A549 (cell line): Measurements from ENCODE around the gene INPP4B.

Experiments
- EP300 ChIP-seq, 2 experiments: fragments of >200 bp; sonication (Bioruptor Twin); formaldehyde crosslinking; IDR thresholded peaks; 2 replicates in 1 of 2; 3 replicates in 1 of 2; pipeline ENCODE4 v1.6.1; 2016 to 2017
- FOSB ChIP-seq: fragments of 250-450 bp; sonication (Bioruptor Pico); IDR thresholded peaks from 2 replicates; pipeline ENCODE4 v1.5.0; 2020; ENCODE audit warnings: mild to moderate bottlenecking, moderate library complexity
- JUN ChIP-seq, 2 experiments: fragments of >200 bp; sonication (Bioruptor Twin); formaldehyde crosslinking; IDR thresholded peaks; 2 replicates in 1 of 2; 3 replicates in 1 of 2; pipeline ENCODE4 v1.6.1; 2016 to 2017
- MAFK ChIP-seq: fragments of 450-650 bp; IDR thresholded peaks from 2 replicates; pipeline ENCODE4 v1.6.1; 2014; ENCODE audit not compliant: partially characterized antibody
- MYC ChIP-seq: IDR thresholded peaks from 2 replicates; pipeline ENCODE4 v1.6.1; 2012; ENCODE audit warnings: mild to moderate bottlenecking, inconsistent platforms, low read length, improper control_type of control experiment, borderline replicate concordance
- POLR2A ChIP-seq: IDR thresholded peaks from 2 replicates; pipeline ENCODE4 v1.6.1; 2012; ENCODE audit warnings: mild to moderate bottlenecking, low read length
- POLR2AphosphoS2 ChIP-seq: conservative IDR thresholded peaks from 2 replicates; pipeline ENCODE4 v1.6.1; 2012; ENCODE audit warnings: low read length, improper control_type of control experiment, inconsistent platforms
- RCOR1 ChIP-seq: fragments of 150-350 bp; IDR thresholded peaks from 2 replicates; pipeline ENCODE4 v1.6.1; 2014; ENCODE audit warnings: antibody characterized with exemption, low read length, low read depth
- RFX5 ChIP-seq: fragments of 450-650 bp; IDR thresholded peaks from 2 replicates; pipeline ENCODE4 v1.7.1; 2014; ENCODE audit warnings: antibody characterized with exemption, mild to moderate bottlenecking, moderate library complexity
- ZC3H11A ChIP-seq: fragments of 450-650 bp; IDR thresholded peaks from 2 replicates; pipeline ENCODE4 v1.6.1; 2014; ENCODE audit warnings: antibody characterized with exemption, mild to moderate bottlenecking
- TF ChIP-seq, protein P1 (sequence below): fragments of 450-650 bp; IDR thresholded peaks from 2 replicates; pipeline ENCODE4 v1.6.1; 2014; ENCODE audit warnings: antibody characterized with exemption
- TF ChIP-seq, protein P2 (sequence below): IDR thresholded peaks from 2 replicates; pipeline ENCODE4 v1.6.1; 2012
- TF ChIP-seq, protein P3 (sequence below): fragments of >200 bp; sonication (Bioruptor Twin); formaldehyde crosslinking; IDR thresholded peaks from 3 replicates; pipeline ENCODE4 v1.5.1; 2016
- TF ChIP-seq, protein P4 (sequence below): IDR thresholded peaks from 2 replicates; pipeline ENCODE4 v1.6.1; 2012

DNA sequence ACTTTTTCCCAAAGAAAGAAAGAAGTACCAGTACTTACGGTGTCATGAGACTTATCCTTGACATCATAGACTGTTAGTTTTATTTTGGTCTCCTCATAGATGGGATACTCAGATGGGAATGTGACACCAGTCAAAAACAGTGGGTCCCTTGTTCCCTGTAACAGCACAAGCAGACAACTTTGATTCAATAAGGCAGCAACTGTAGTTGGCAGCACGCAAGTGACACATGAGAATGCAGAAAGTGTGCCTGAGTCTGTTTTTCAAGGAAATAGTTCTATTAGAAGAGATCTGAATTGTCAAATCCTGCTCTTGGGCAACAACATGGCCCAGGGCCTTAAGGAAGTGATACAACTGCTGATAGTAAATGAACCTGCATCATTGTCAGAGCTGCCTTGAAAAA, 443.2 kb downstream of the INPP4B start:
- TF ChIP-seq MYC (no peak), POLR2A (no peak), RFX5 (no peak), RCOR1 (no peak), EP300 (IDR thresholded peaks at IDR 0.05) (no peak), MAFK (no peak), FOSB (CRISPR knock-in tag) (no peak), ZC3H11A (no peak), POLR2AphosphoS2 (no peak), JUN (IDR thresholded peaks at IDR 0.05) (no peak)
- TF ChIP-seq, protein P1, sequence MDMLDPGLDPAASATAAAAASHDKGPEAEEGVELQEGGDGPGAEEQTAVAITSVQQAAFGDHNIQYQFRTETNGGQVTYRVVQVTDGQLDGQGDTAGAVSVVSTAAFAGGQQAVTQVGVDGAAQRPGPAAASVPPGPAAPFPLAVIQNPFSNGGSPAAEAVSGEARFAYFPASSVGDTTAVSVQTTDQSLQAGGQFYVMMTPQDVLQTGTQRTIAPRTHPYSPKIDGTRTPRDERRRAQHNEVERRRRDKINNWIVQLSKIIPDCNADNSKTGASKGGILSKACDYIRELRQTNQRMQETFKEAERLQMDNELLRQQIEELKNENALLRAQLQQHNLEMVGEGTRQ, result no peak
- TF ChIP-seq, protein P2, sequence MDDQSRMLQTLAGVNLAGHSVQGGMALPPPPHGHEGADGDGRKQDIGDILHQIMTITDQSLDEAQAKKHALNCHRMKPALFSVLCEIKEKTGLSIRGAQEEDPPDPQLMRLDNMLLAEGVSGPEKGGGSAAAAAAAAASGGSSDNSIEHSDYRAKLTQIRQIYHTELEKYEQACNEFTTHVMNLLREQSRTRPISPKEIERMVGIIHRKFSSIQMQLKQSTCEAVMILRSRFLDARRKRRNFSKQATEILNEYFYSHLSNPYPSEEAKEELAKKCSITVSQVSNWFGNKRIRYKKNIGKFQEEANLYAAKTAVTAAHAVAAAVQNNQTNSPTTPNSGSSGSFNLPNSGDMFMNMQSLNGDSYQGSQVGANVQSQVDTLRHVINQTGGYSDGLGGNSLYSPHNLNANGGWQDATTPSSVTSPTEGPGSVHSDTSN, result no peak
- TF ChIP-seq, protein P3, sequence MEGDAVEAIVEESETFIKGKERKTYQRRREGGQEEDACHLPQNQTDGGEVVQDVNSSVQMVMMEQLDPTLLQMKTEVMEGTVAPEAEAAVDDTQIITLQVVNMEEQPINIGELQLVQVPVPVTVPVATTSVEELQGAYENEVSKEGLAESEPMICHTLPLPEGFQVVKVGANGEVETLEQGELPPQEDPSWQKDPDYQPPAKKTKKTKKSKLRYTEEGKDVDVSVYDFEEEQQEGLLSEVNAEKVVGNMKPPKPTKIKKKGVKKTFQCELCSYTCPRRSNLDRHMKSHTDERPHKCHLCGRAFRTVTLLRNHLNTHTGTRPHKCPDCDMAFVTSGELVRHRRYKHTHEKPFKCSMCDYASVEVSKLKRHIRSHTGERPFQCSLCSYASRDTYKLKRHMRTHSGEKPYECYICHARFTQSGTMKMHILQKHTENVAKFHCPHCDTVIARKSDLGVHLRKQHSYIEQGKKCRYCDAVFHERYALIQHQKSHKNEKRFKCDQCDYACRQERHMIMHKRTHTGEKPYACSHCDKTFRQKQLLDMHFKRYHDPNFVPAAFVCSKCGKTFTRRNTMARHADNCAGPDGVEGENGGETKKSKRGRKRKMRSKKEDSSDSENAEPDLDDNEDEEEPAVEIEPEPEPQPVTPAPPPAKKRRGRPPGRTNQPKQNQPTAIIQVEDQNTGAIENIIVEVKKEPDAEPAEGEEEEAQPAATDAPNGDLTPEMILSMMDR, result no peak
- TF ChIP-seq, protein P4, sequence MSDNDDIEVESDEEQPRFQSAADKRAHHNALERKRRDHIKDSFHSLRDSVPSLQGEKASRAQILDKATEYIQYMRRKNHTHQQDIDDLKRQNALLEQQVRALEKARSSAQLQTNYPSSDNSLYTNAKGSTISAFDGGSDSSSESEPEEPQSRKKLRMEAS, result no peak
